HG02884 (cell line): ENCODE results near the gene GPN1.
"Not testable (repeated sequence)": the region's sequence is repeated elsewhere in the genome, so short reads cannot be mapped to it uniquely, and the experiment has no call there.

Source experiments
- ATAC-seq: cut with Tn5 transposase; IDR thresholded peaks from one replicate; pipeline ENCODE4 v1.9.1; 2021; ENCODE audit warnings: mild to moderate bottlenecking, moderate library complexity; ENCODE audit not compliant: unreplicated experiment

The GPN1 gene

GRCh38 chr2:27667446-27667845, 38.6 kb downstream of the GPN1 start:
- ATAC-seq = no peak

- no peak for ATAC-seq
Observed at GRCh38 chr2:27671235-27671634, 42.4 kb downstream of the GPN1 start.

DNA sequence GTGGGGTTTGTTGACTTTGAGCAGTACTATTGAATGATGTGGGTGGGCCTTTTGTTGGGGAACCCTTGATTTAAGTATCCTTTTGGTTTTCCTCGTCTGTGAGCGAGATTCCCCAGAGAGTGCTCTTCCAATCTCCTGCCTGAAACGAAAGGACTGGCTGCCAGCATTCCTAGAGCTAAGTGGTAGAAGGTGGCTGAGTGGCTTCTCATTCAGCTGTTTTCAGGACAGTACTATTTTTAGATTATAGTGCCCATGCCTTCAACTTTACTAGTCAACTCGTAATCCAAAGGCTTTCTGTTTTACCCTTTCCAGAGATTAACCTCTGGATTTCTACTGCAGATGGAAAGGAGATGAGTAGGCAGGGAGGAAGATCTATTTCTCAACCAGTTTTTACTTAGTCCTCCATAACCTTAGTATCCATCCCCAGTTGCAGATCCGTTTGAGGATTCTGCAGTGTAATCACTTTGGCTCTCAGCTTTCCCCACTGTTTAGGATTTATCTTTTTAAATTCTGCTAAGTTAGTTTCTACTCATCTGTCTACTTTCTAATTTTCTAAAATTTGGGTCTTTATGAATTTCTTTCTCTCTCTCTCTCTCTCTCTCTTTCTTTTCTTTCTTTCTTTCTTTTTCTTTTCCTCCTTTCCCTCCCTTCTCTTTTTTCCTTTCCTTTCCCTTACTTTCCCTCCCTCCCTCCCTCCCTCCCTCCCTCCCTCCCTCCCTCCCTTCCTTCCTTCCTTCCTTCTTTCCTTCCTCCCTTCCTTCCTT, 44.1 kb downstream of the GPN1 start:
- ATAC-seq = no peak

GRCh38 chr2:27680571-27680970, 51.7 kb downstream of the GPN1 start:
- no peak for ATAC-seq

GRCh38 chr2:27681841-27682240, 53.0 kb downstream of the GPN1 start:
- ATAC-seq = no peak

DNA sequence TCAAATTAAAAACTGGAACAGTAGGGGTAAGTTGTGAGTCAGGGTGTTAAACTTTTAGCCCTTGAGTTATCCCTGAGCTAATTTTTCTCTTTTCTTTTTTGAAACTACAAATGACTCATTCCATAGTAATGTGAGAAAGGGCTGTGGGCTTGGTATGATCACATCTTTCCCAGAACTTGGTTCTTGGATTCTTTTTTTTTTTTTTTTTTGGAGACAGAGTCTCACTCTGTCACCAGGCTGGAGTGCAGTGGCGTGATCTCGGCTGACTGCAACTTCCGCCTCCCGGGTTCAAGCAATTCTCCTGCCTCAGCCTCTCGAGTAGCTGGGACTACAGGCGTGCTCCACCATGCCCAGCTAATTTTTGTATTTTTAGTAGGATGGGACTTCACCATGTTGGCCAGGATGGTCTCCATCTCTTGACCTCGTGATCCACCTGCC, 53.5 kb downstream of the GPN1 start:
- not testable (repeated sequence) for ATAC-seq

DNA sequence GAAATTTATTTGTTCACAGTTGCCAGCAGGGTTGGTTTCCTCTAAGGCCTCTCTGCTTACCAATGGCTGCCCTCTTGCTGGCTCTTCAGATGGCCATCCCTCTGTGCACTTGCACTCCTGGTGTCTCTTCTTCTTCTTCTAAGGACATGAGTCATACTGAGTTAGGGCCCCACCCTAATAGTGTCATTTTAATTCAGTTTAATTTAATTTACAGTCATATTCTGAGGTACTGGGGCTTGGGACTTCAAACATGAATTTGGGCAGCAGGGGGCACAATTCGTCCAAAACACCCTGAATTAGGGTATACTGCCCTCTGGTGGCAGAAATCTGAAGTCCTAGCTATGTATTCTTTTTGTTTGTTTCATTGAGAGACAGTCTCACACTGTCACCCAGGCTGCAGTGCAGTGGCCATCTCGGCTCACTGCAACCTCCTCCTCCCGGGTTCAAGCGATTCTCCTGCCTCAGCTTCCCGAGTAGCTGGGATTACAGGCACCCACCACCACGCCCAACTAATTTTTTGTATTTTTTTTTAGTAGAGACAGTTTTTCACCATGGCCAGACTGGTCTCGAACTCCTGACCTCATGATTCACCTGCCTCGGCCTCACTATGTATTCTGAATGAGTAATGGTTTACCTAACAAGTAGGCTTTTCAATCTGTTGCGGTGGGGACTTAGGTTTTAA, 54.7 kb downstream of the GPN1 start:
- ATAC-seq = peak; percentile 74

DNA sequence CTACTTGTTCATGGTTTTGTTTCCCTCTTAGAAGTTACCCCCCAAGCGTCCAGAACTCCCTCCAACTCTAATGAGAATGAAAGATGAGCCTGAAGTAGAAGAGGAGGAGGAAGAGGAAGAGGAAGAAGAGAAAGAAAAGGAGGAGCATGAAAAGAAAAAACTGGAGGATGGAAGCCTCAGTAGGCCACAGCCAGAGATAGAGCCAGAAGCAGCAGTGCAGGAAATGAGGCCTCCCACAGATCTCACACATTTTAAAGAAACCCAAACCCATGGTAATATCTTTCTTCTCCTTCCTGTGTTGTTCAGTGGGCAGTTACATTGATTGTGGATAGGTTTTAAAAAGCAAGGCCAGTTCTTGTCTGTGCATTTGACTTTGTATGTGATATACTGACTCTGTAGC, 56.2 kb downstream of the GPN1 start:
- not testable (repeated sequence) for ATAC-seq

- ATAC-seq = no peak
Observed at GRCh38 chr2:27685577-27685976, 56.7 kb downstream of the GPN1 start.

DNA sequence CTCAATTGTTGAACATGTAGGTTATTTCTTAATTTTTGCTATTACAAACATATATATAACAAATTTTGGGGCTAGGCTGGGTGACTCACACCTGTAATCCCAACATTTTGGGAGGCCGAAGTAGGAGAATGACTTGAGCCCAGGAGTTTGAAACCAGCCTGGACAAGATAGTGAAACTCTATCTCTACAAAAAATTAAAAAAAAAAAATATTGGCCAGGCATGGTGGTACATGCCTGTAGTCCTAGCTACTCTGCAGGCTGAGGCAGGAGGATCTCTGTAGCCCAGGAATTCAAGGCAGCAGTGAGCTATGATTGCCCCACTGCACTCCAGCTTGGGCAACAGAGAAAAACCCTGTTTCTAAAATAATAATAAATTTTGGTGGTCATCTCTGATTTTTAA, 58.4 kb downstream of the GPN1 start:
- no peak for ATAC-seq

DNA sequence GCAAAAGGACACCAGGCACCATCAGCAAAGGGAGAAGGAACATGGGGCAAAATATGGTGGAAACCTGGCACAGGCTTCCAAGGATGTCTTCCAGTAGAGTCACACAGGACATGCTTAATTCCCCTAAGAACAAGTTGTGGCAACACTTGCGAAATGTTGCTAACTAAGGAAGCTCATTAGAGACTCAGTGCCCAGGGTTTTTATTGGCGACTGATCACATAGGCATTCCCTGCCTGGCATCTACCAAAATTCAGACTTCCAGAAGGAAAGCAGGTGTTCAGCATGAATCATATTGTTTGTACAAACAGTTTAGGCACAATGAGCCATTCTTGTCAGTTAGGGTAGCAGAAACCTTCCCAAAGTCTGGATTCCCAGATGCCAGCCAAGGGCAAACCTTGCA, 60.6 kb downstream of the GPN1 start:
- no peak for ATAC-seq

DNA sequence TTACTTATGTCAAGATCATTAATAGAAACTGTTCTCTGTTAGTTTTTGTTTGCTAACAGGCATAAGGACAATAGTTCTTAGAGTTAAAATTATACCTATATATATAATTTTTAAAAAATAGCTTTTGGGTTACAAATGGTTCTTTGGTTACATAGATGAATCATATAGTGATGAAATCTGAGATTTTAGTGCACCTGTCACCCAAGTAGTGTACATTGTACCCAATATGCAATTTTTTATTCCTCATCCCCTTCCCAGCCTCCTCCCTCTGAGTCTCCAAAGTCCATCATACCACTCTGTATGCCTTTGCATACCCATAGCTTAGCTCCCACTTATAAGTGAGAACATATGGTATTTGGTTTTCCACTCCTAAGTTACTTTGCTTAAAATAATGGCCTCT, 61.2 kb downstream of the GPN1 start:
- ATAC-seq = no peak

DNA sequence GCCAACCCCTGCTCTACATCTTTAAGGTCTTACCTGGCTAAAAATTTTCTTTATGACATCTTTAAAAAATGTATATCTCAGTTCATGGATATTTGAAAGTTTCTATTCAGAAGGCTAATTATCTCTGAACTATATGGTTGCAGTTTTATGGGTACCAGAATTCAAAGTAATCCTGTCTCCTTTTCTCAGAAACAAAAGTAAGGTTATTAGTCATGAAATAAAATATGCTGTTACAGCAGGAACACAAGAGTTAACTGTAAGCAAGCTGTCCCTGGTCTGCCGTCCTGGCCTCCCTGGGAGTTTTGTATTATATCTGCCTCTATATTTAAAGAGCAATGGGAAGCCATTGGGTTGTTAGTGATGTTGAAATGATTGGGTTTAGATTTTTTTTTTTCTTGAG, 68.8 kb downstream of the GPN1 start:
- no peak for ATAC-seq
